ENCODE results near the gene PRIM2.
"Not testable (repeated sequence)": the region's sequence is repeated elsewhere in the genome, so short reads cannot be mapped to it uniquely, and the experiment has no call there.

The PRIM2 gene

DNA sequence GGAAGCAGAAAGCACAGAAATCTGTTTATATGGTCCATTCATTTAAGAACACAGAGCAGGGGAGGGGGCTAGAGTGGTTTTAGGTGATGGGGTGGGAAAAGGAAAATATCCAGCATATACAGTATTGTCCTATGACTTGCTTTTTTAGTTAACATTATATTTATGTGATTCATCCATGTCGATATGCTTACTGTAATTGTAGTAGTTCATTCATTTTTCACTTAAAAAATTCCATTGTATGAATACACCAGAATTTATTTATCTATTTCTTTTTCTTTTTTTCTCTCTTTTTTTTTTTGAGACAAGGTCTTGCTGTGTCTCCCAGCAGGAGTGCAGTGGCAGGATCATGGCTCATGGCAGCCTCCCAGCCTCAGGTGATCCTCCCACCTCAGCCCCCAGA is 9.6 kb upstream of the PRIM2 start:
- no peak for FAIRE-seq
- DNase-seq (ENCODE audit: extremely low spot score, insufficient read length, low read depth) = no peak

DNA sequence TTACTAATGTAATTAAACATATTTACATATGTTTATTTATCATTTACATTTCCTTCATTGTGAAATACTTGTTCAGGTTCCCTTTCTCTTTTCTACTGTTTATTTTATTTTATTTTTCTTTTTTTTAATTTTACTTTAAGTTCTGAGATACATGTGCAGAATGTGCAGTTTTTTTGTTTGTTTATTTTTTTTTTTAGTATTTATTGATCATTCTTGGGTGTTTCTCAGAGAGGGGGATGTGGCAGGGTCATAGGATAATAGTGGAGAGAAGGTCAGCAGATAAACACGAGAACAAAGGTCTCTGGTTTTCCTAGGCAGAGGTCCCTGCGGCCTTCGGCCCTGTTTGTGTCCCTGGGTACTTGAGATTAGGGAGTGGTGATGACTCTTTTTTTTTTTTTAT is 8.7 kb upstream of the PRIM2 start:
- not testable (repeated sequence) for FAIRE-seq; DNase-seq (ENCODE audit: extremely low spot score, insufficient read length, low read depth)

DNA sequence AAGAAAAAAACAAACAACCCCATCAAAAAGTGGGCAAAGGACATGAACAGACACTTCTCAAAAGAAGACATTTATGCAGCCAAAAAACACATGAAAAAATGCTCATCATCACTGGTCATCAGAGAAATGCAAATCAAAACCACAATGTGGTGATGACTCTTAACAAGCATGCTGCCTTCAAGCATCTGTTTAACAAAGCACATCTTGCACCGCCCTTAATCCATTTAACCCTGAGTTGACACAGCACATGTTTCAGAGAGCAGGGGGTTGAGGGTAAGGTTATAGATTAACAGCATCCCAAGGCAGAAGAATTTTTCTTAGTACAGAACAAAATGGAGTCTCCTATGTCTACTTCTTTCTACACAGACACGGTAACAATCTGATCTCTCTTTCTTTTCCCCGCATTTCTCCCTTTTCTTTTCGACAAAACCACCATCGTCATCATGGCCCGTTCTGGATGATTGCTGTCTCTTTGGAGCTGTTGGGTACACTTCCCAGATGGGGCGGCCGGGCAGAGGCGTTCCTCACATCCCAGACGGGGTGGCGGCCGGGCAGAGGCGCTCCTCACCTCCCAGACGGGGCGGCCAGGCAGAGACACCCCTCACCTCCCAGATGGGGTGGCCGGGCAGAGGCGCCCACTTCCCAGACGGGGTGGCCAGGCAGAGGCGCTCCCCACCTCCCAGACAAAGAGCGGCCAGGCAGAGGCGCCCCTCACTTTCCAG is 7.2 kb upstream of the PRIM2 start:
- not testable (repeated sequence) for FAIRE-seq; DNase-seq (ENCODE audit: extremely low spot score, insufficient read length, low read depth)

DNA sequence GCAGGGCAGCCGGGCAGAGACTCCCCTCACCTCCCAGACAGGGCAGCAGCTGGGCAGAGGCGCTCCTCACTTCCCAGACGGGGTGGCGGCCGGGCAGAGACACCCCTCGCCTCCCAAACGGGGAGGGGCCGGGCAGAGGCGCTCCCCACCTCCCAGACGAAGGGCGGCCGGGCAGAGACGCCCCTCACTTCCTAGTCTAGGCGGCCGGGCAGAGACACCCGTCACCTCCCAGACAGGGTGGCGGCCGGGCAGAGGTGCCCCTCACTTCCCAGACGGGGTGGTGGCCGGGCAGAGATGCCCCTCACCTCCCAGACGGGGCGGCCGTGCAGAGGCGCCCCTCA is 6.6 kb upstream of the PRIM2 start:
- no peak for FAIRE-seq
- no peak for DNase-seq (ENCODE audit: extremely low spot score, insufficient read length, low read depth)

DNA sequence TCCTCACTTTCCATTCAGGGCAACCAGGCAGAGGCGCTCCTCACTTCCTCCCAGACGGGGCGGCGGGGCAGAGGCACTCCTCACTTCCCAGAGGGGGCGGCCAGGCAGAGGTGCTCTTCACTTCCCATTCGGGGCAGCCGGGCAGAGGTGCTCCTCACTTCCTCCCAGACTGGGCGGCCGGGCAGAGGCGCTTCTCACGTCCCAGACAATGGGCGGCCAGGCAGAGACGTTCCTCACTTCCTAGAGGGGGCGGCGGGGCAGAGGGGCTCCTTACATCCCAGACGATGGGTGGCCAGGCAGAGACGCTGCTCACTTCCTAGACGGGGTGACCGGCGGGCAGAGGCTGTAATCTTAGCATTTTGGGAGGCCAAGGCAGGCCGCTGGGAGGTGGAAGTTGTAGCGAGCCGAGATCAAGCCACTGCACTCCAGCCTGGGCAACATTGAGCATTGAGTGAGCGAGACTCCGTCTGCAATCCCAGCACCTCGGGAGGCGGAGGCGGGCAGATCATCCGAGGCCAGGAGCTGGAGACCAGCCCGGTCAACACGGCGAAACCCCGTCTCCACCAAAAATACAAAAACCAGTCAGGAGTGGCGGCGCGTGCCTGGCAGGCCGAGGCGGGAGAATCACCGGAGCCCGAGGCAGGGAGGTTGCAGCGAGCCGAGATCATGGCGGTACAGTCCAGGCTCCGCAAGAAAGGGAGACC is 6.0 kb upstream of the PRIM2 start:
- DNase-seq (ENCODE audit: extremely low spot score, insufficient read length, low read depth); FAIRE-seq: not testable (repeated sequence)

DNA sequence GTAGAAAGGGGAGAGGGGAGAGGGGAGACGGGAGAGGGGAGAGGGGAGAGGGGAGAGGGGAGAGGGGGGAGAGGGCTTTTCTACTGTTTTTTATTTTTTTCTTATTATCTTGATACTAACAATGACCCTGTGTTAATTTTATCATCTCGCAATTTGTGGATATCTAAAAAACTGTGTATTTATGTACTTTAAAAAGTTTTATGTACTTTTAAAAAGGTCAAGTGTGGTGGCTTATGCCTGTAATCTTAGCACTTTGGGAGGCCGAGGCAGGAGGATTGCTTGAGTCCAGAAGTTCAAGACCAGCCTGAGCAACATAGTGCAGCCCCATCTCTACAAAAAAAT is 5.5 kb upstream of the PRIM2 start:
- FAIRE-seq = no peak

DNA sequence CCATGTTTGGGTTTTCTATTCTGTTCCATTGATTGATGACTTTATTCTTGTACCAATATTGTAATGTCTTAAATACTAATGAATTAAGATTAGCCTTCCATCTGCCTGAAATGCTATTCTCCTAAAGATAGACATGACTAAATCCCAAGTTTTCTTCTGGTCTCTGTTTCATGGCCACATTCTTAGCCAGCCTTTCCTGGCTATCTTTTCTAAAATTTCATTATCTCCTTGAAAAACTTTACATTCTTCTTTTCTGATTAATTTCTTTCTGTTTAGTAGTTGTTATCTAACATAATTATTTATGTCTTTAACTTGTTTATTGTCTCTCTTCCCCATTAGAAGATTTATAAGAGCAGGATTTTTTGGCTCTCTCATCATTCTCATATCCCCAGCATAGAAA is 4.4 kb upstream of the PRIM2 start:
- DNase-seq (ENCODE audit: extremely low spot score, insufficient read length, low read depth) = no peak
- FAIRE-seq = no peak

More for the DNA sequence above, 5.5 kb upstream of the PRIM2 start:
- no peak for DNase-seq (ENCODE audit: extremely low spot score, insufficient read length, low read depth)

DNA sequence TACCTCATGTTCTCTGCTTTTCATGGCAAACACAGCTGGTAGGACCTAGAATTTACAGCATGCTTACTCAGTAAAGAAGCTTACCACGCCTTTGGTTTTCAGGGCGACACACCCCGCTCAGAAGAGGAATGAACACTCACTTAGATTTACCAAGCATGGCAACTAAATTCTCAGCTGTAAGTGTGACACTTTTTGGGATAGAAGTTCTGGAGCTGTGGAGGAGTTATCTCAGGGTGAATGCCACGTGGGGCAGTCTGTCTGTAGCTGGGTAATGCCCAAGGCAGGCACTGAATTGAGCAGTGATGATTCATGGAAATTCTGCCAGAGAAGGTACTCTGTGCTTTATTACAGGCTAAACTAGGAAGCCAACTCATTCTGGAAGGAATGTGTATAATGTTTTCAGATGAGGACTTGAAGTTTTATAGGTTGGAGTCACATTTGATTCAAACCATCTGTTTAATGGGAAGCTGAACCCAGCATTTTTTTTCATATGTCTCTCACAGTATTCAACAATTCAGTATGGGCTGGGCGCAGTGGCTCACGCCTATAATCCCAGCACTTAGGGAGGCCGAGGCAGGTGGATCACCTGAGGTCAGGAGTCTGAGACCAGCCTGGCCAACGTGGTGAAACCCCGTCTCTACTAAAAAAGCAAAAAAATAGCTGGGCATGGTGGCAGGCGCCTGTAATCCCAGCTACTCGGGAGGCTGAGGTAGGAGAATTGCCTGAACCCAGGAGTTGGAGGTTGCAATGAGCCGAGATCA is 3.5 kb upstream of the PRIM2 start:
- DNase-seq (ENCODE audit: extremely low spot score, insufficient read length, low read depth) = no peak
- no peak for FAIRE-seq

DNA sequence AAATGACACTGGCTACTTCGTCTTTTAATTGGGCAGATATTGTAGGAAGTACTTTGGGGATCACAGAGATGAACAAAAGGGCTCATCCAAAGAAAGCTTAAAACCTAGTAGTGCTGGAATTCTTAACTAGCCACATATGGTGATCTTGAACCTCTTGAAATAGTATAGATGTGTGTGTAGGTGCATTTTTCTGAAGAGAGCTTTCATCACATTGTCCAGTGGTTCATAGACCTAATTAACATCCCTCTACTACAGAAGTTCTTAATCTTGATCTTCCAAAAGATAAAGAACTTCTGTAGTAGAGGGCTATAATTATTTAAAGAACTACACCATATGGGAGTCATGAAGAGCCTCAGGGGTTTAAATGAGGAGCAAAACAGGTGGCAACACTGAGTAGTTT is 2.3 kb upstream of the PRIM2 start:
- FAIRE-seq (no peak), DNase-seq (ENCODE audit: extremely low spot score, insufficient read length, low read depth) (no peak)

DNA sequence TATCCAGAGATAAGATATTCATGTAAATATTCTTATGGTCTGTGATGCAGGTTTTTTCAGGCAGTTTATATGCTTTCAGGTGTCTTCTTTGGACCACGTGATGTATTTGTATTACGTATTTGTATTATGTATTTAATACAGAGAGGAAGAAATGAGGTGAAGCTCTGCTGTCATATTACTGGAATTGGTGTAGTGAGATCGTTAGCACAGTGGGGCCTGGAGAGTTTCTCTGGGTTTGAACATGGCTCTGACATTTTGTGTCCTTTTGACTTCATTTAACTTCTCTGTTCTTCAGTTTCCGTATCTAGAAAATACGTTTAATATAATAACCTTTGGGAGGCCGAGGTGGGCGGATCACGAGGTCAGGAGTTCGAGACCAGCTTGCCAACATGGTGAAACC is 1.6 kb upstream of the PRIM2 start:
- no peak for DNase-seq (ENCODE audit: extremely low spot score, insufficient read length, low read depth)
- FAIRE-seq = no peak

DNA sequence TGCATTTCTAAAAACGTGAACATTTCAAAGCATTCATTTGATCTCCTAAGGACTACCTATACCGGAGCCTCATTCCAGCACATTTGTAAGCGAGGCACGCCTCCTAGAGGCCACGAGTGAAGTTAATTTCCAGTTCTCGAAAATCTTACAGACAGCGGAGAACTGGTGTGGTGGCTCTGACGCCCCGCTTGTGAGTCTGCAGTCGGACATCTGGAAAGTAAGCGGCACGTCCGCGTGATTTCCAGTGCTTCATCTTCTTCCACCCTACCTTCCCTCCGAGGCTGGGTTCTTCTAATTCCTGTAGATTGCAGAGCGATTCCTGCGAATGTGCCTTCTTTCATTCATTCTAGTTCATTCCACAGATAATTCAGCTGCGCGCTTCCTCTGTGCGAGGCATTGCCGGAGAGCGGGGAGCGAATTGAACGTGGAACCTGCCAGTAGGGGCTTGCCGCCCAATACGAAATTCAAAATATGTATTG is 810 bp upstream of the PRIM2 start:
- FAIRE-seq (peak; percentile 94), DNase-seq (ENCODE audit: extremely low spot score, insufficient read length, low read depth) (peak; percentile 64)

DNA sequence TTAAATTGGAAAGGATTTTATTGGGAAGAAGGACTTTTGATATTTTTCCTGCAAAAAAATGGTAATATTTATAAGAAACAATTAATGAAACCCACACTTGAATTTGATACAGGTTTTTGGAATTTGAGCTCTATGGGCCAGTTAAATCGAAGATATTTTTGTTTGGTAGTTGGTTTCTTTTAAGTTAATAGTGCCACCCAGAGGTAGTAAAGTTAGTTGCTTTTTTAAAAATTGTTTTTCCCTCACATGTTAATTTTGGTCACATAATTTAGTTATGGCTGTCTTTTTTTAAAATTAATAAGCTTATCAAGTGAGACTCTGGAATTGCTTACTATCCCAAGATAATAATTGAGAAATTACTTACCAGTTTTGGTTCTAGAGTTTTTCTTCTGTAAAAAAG is 7.1 kb downstream of the PRIM2 start:
- DNase-seq (ENCODE audit: extremely low spot score, insufficient read length, low read depth) (no peak), FAIRE-seq (peak; percentile 39)

DNA sequence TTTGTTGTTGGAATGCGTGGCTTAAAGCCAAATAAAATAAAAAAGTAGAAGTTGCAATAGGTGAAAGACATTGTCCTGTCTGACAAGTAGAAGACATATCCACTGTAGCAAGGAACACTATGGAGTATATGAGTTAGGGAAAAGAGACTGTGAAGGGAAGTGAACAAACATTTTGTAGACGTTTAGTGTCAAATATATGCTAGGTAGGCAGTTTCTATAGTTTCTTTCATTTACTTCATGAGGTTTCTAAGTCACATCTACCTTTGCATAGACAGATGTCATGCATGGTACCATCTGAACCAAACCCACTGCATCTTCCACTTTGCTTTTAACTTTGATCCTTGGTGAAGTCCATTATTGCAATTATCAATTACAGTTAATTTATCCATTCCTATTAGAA is 9.9 kb downstream of the PRIM2 start:
- FAIRE-seq (no peak), DNase-seq (ENCODE audit: extremely low spot score, insufficient read length, low read depth) (no peak)

DNA sequence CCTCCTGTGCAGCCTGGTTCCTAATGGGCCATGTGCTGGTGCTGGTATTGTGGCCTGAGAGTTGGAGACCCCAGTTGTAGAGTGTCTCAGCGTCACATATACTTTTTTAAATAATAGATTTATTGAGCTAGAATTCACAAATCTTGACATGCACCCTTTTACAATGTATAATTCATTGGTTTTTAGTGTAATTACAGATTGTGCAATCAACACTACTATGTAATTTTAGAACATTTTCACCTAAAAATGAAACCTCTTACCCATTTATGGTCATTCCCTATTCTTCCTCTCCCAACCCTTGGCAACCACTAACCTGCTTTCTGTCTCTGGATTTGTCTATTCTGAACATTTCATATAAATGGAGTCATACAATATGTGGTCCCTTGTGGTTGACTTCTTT is 10.6 kb downstream of the PRIM2 start:
- no peak for FAIRE-seq
- no peak for DNase-seq (ENCODE audit: extremely low spot score, insufficient read length, low read depth)

DNA sequence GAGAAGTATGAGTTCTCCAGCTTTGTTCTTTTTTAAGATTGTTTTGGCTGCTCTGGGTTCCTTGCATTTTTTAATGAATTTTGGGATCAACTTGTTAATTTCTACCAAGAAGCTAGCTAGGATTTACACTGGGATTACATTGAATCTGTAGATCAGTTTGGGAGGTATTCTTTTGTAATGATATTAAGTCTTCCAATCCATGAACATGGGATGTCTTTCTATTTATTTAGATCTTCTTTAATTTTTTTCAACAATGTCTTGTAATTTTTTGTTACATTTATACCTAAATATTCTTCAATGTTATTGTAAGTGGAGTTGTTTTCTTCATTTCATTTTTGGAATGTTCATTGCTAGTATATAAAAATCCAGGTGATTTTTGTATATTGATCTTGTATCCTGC is 12.5 kb downstream of the PRIM2 start:
- no peak for FAIRE-seq
- DNase-seq (ENCODE audit: extremely low spot score, insufficient read length, low read depth) = no peak

DNA sequence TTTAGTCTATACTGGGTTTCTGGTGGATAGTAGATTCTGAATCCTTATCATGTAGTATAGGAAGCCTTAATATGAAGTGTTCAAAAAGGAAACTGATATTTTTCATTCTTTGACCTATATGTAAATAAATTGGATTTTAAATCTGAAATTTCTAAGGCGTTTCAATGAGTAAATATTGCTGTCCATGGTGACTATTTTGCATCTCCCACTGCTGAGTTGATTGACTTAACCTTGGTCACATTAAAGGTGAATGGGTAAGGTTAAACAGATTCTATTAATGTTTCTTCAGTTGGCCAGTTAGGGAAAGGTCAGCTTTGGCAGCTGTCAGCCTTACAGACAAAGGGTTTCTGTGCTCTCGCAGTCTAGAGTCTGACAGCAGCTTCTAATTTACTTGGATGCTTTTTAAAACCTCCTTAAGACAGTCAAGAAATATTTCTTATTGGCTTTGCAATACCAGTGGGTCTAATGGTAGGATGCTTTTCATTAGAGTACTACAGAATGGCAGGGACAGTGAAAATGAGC is 24.8 kb downstream of the PRIM2 start:
- DNase-seq (ENCODE audit: extremely low spot score, insufficient read length, low read depth) (no peak), FAIRE-seq (no peak)

DNA sequence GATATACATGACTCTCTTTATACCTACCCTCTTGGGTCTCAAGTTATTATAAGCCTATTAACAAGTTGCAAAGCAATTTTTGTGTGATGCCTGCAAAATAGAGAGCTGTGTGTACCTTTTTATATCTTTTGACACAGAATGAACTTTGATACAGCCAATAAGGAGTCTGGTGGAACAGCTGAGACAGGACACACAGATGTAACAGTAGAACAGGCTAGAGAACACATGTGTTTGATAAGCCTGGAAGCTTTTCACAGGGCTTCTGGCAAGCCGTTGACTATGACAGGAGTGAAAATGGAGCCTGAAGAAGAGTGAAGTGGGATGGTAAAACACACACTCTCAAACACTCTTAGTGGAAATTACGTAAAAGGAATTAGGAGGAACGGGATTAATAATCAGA is 25.9 kb downstream of the PRIM2 start:
- not testable (repeated sequence) for FAIRE-seq; DNase-seq (ENCODE audit: extremely low spot score, insufficient read length, low read depth)

DNA sequence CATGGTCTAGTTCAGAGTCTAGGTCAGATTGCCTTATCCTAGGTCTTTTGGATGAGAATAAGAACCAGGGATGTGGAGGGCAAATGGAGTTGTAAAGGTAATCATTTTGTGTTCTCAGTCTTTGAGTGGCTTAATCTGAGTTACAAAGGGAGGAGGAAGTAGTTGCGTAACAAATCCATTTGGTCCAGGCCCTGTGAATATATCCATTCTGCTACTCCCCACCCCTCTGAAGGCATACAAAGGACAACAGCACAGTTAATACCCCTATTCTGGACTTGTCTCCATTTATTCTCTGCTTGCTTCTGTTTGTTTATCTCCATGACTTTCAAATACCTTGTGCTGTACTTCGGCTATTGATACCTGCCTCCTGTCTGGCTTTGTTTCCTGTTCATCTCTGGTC is 29.3 kb downstream of the PRIM2 start:
- DNase-seq (ENCODE audit: extremely low spot score, insufficient read length, low read depth); FAIRE-seq: not testable (repeated sequence)

DNA sequence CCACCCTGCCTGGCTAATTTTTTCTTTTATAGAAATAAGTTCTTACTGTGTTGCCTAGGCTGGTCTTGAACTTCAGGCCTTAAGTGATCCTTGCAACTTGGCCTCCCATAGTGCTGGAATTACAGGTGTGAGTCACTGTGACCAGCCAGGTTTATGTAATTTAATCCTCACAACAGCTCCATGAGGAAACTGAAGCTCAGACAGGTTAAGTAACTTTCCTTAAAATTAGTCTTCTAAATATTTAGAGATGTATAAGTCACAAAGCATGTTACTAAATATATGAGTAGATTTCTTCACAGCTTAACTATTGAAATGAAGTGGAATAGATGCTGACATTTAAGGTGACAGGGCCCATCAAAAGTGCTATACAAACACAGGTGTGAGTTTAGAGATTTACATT is 30.2 kb downstream of the PRIM2 start:
- not testable (repeated sequence) for DNase-seq (ENCODE audit: extremely low spot score, insufficient read length, low read depth); FAIRE-seq

DNA sequence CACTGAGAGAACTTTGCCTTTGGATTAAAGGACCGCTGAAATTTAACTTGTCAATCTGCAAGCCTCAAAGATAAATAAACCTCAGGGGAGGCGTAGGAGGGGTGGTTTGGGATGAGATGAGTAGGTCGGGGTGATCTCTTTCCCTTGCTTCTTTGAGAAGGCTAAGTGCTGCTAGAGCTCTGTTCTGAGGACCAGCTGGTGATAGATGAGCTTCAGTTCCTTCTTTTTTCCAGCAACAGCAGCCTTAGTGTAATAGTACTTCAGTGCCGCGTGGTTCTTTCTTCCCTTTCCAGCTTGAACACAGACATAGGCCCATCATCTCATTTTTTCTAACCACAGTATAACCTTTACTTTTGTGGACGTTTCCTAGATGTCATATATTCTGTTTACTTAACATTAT is 33.0 kb downstream of the PRIM2 start:
- not testable (repeated sequence) for DNase-seq (ENCODE audit: extremely low spot score, insufficient read length, low read depth)
- peak; percentile 51 for FAIRE-seq

DNA sequence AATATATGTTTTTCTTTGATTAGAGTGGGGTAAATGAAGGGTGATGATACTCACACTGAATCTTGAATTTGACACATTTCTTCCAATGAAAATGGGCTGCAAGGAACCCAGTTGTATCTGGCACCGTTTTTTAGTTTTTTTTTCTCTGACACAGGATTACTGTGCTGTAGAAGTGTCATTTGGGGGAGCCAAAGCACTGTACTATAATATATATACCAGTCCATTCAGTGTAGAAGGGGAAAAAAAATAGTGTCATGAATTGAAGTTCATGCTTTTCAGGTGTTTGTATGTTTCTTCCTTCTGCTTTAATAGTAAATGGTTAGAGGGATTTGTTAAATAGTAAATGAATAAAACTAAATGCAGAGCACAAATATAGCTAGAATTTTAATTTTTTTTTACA is 35.2 kb downstream of the PRIM2 start:
- FAIRE-seq; DNase-seq (ENCODE audit: extremely low spot score, insufficient read length, low read depth): not testable (repeated sequence)
